PC-3 (cell line): ENCODE data around the gene IPCEF1. TPM values are rescaled to one million over a fixed set of nuclear protein-coding genes. Genes with fewer than 3 reads are reported as not detected.
"Not testable (repeated sequence)": the region's sequence is repeated elsewhere in the genome, so short reads cannot be mapped to it uniquely, and the experiment has no call there.

Experiments used
- ATAC-seq: fragments of 200-7000 bp; cut with Tn5 transposase; 2 replicates; pipeline ENCODE4 v1.9.1; 2020; ENCODE audit warnings: mild to moderate bottlenecking, moderate library complexity
- BruUV-seq: library from RNA; stranded (reverse); fragments of 400-500 nt; replicated peaks from 2 replicates; lab custom pipeline; 2021; lab: Mats Ljungman, UMichigan
- CTCF ChIA-PET: fragments of 300-600 bp; sonication (Branson Sonifier 250); formaldehyde crosslinking; loops from one replicate; lab custom pipeline; 2022; ENCODE audit warnings: antibody characterized with exemption; lab: Charles Lee
- POLR2A ChIA-PET: fragments of 300-600 bp; sonication (Branson Sonifier 250); formaldehyde crosslinking; loops from one replicate; lab custom pipeline; 2022; ENCODE audit warnings: antibody characterized with exemption; ENCODE audit not compliant: unreplicated experiment; lab: Charles Lee
- DNase-seq: peaks from one replicate; pipeline ENCODE4 v3.0.0-alpha.2; 2015
- H2AFZ ChIP-seq: fragments of 300-600 bp; sonication (generic); 2 replicates; pipeline ENCODE4 v1.6.0; 2016; ENCODE audit warnings: antibody characterized with exemption, low read length
- H3F3A ChIP-seq: fragments of 300-600 bp; sonication (generic); one replicate; pipeline ENCODE4 v1.6.0; 2017; ENCODE audit warnings: antibody characterized with exemption, low read length, control low read depth, mild to moderate bottlenecking; ENCODE audit not compliant: unreplicated experiment
- H3K27ac ChIP-seq: fragments of 300-600 bp; sonication (generic); 2 replicates; pipeline ENCODE4 v1.5.1; 2016; ENCODE audit warnings: mild to moderate bottlenecking, low read length
- H3K27me3 ChIP-seq: fragments of 300-600 bp; sonication (generic); 2 replicates; pipeline ENCODE4 v1.6.1; 2016; ENCODE audit warnings: low read length, mixed read lengths
- H3K36me3 ChIP-seq: fragments of 300-600 bp; sonication (generic); 2 replicates; pipeline ENCODE4 v1.6.1; 2016; ENCODE audit warnings: low read depth, mixed run types, low read length, mixed read lengths
- H3K4me1 ChIP-seq: fragments of 300-600 bp; sonication (generic); 2 replicates; pipeline ENCODE4 v1.5.1; 2016; ENCODE audit warnings: low read length; ENCODE audit not compliant: insufficient read depth
- H3K4me2 ChIP-seq: fragments of 300-600 bp; sonication (generic); 2 replicates; pipeline ENCODE4 v1.6.0; 2016; ENCODE audit warnings: low read length
- H3K4me3 ChIP-seq: fragments of 300-600 bp; sonication (generic); 2 replicates; pipeline ENCODE4 v1.5.1; 2016; ENCODE audit warnings: mild to moderate bottlenecking, low read length, mixed read lengths
- H3K79me2 ChIP-seq: fragments of 300-600 bp; sonication (generic); 2 replicates; pipeline ENCODE4 v1.6.1; 2017; ENCODE audit warnings: low read length, mixed read lengths
- H3K9ac ChIP-seq: fragments of 300-600 bp; sonication (generic); 2 replicates; pipeline ENCODE4 v1.6.0; 2016; ENCODE audit warnings: mild to moderate bottlenecking, low read length
- H3K9me2 ChIP-seq: fragments of 300-600 bp; sonication (generic); replicated peaks from 2 replicates; pipeline ENCODE4 v1.6.1; 2016; ENCODE audit warnings: mixed run types, low read length, mixed read lengths
- H3K9me3 ChIP-seq: fragments of 300-600 bp; sonication (generic); 2 replicates; pipeline ENCODE4 v1.6.1; 2016; ENCODE audit warnings: low read length, mixed read lengths
- H4K20me1 ChIP-seq: fragments of 300-600 bp; sonication (generic); 2 replicates; pipeline ENCODE4 v1.6.1; 2016; ENCODE audit warnings: low read length, mixed read lengths
- EZH2 ChIP-seq: fragments of 300-600 bp; sonication (generic); IDR thresholded peaks from one replicate; pipeline ENCODE4 v1.6.1; 2017; ENCODE audit warnings: antibody characterized with exemption, mild to moderate bottlenecking, low read length; ENCODE audit not compliant: unreplicated experiment
- EZH2phosphoT487 ChIP-seq: fragments of 300-600 bp; sonication (generic); IDR thresholded peaks from 2 replicates; pipeline ENCODE4 v1.6.1; 2018; ENCODE audit warnings: mild to moderate bottlenecking, antibody characterized with exemption, low read length, borderline replicate concordance
- intact Hi-C: fragments of 100-400 bp; cut with micrococcal nuclease; formaldehyde crosslinking; loops from 2 replicates; pipeline ENCODE4 v1.9.0; 2023
- total RNA-seq: library from RNA; depleted of rRNA; stranded (reverse); fragments of >200 nt; gene quantifications from 2 replicates; pipeline ENCODE4 v1.2.3, GENCODE V29; 2014
- TF ChIP-seq, protein P1 (sequence below): fragments of 300-600 bp; sonication (generic); conservative IDR thresholded peaks from 2 replicates; pipeline ENCODE4 v1.5.1; 2017; ENCODE audit warnings: antibody characterized with exemption, low read depth, mild to moderate bottlenecking, low read length

IPCEF1 gene
- total RNA-seq, 1 experiment from 2014 or later = 0.29 TPM

DNA sequence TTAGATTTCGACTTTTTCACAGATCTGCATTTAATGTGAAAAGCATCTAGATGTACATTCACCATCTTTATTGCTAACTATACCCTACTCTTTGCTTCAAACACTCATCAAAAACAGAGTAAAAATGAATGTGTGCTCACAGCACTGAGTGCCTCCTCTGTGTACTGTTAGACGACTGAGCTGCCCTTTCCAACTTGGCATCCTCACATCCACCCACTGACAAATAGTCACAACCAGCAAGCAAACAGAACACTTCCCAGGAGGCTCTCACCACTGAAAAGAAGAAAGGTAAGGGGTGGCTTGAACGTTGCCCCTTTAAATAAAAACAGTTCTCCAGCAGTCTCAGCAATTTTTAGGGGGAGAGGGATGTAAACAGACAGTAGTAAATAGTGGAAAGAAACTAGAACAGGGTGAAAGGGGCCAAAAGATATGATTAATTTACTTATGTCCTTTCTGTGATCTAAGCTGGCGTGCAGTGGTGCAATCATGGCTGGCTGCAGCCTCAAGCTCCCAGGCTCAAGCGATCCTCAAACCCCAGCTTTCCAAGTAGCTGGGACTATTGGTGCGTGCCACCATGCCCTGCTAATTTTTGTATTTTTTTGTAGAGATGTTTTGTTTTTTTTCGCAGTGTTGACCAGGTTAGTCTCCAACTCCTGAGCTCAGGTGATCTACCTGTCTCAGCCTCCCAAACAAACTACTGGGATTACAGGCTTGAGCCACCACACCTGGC is 48.7 kb downstream of the IPCEF1 start:
- Histone ChIP-seq H3F3A (no peaks in the 10 kb centered on the region), H3K27ac (no peak overlapping the region), H2AFZ (no peak overlapping the region), H3K36me3 (no peaks in the 10 kb centered on the region), H3K9me2 (no peaks in the 10 kb centered on the region), H4K20me1 (no peaks in the 10 kb centered on the region), H3K4me3 (no peak overlapping the region), H3K4me1 (peaks cover 9% of the 10 kb centered on the region), H3K27me3 (no peaks in the 10 kb centered on the region), H3K4me2 (no peak overlapping the region), H3K9me3 (no peaks in the 10 kb centered on the region), H3K9ac (no peak overlapping the region), H3K79me2 (no peaks in the 10 kb centered on the region)
- ChIA-PET CTCF (no interaction called here), POLR2A (no interaction called here)
- DNase-seq (no peak), ATAC-seq (no peak)
- no TSS peak for BruUV-seq
- TF ChIP-seq, protein P1, sequence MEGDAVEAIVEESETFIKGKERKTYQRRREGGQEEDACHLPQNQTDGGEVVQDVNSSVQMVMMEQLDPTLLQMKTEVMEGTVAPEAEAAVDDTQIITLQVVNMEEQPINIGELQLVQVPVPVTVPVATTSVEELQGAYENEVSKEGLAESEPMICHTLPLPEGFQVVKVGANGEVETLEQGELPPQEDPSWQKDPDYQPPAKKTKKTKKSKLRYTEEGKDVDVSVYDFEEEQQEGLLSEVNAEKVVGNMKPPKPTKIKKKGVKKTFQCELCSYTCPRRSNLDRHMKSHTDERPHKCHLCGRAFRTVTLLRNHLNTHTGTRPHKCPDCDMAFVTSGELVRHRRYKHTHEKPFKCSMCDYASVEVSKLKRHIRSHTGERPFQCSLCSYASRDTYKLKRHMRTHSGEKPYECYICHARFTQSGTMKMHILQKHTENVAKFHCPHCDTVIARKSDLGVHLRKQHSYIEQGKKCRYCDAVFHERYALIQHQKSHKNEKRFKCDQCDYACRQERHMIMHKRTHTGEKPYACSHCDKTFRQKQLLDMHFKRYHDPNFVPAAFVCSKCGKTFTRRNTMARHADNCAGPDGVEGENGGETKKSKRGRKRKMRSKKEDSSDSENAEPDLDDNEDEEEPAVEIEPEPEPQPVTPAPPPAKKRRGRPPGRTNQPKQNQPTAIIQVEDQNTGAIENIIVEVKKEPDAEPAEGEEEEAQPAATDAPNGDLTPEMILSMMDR = no peak
- TF ChIP-seq EZH2 (no peak), EZH2phosphoT487 (no peak)
- intact Hi-C loops = no loop called here

DNA sequence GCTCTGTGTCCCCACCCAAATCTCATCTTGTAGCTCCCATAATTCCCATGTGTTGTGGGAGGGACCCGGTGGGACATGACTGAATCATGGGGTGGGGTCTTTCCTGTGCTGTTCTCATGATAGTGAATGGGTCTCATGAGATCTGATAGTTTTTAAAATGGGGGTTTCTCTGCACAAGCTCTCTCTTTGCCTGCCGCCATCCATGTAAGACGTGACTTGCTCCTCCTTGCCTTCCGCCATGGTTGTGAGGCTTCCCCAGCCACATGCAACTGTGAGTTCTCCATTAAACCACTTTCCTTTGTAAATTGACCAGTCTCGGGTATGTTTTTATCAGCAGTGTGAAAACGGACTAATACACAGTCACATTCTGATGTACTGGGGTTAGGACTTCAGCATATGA is 49.5 kb downstream of the IPCEF1 start:
- H3K4me2 ChIP-seq, H3K36me3 ChIP-seq, H3K9ac ChIP-seq, H3K9me3 ChIP-seq, H3K9me2 ChIP-seq, intact Hi-C loops, H3F3A ChIP-seq, H3K27ac ChIP-seq, ATAC-seq, H3K27me3 ChIP-seq, POLR2A ChIA-PET, BruUV-seq, H4K20me1 ChIP-seq, H3K79me2 ChIP-seq, DNase-seq, H2AFZ ChIP-seq, H3K4me3 ChIP-seq, CTCF ChIA-PET: not testable (repeated sequence)
- peaks cover 17% of the 10 kb centered on the region for H3K4me1 ChIP-seq

DNA sequence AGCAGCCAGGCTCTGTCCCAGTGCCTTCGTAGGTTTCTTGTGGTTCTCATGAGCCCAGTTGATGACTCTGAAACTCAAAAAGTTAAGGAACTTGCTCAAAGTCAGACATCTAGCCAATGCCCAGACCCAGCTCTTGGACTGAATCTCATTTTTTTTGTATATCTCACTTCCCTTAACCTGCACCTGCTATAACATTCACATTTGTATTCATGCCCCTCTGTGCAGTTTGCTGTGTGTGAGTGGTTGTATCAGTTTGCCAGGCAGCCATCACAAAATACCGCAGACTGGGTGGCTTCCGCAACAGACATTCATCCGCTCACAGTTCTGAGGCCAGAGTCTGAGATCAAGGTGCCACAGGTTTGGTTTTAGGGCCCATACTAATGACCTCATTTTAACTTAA is 49.9 kb downstream of the IPCEF1 start:
- no peak overlapping the region for H3K9ac ChIP-seq
- no peaks in the 10 kb centered on the region for H3K36me3 ChIP-seq
- peaks cover 21% of the 10 kb centered on the region for H3K4me1 ChIP-seq
- no peaks in the 10 kb centered on the region for H4K20me1 ChIP-seq
- intact Hi-C loops = no loop called here
- ATAC-seq (no peak), DNase-seq (no peak)
- no peak overlapping the region for H3K4me3 ChIP-seq
- no peak overlapping the region for H3K4me2 ChIP-seq
- TF ChIP-seq, protein P1 = no peak
- TF ChIP-seq EZH2 (no peak), EZH2phosphoT487 (no peak)
- no peak overlapping the region for H2AFZ ChIP-seq
- H3K9me2 ChIP-seq = no peaks in the 10 kb centered on the region
- H3K27ac ChIP-seq = no peak overlapping the region
- POLR2A ChIA-PET = no interaction called here
- BruUV-seq = no TSS peak
- no peaks in the 10 kb centered on the region for H3F3A ChIP-seq
- H3K79me2 ChIP-seq = no peaks in the 10 kb centered on the region
- CTCF ChIA-PET = no interaction called here
- H3K9me3 ChIP-seq = no peaks in the 10 kb centered on the region
- no peaks in the 10 kb centered on the region for H3K27me3 ChIP-seq
